Measurements from ENCODE around the gene CRACDL.
"Not testable (repeated sequence)": the region's sequence is repeated elsewhere in the genome, so short reads cannot be mapped to it uniquely, and the experiment has no call there.

CRACDL gene

GRCh38 chr2:98881153-98881650 lies 54.8 kb downstream of the CRACDL start:
- no peak for DNase-seq

- no peak for DNase-seq
Measured at GRCh38 chr2:98880266-98881152, 55.5 kb downstream of the CRACDL start.

GRCh38 chr2:98877658-98878057 lies 58.4 kb downstream of the CRACDL start:
- DNase-seq = not testable (repeated sequence)

- no peak for DNase-seq
Measured at GRCh38 chr2:98876741-98877140, 59.3 kb downstream of the CRACDL start.

- DNase-seq = no peak
Measured at GRCh38 chr2:98875746-98876145, 60.3 kb downstream of the CRACDL start.

- no peak for DNase-seq
Measured at GRCh38 chr2:98875081-98875728, 60.8 kb downstream of the CRACDL start.

GRCh38 chr2:98874186-98874689 lies 61.8 kb downstream of the CRACDL start:
- no peak for DNase-seq

GRCh38 chr2:98872526-98872925 lies 63.5 kb downstream of the CRACDL start:
- DNase-seq = no peak

- no peak for DNase-seq
Measured at GRCh38 chr2:98871506-98871905, 64.5 kb downstream of the CRACDL start.

GRCh38 chr2:98870516-98871158 lies 65.4 kb downstream of the CRACDL start:
- no peak for DNase-seq

GRCh38 chr2:98869870-98870269 lies 66.2 kb downstream of the CRACDL start:
- DNase-seq = no peak

GRCh38 chr2:98869272-98869641 lies 66.8 kb downstream of the CRACDL start:
- DNase-seq = no peak

GRCh38 chr2:98868548-98869271 lies 67.3 kb downstream of the CRACDL start:
- no peak for DNase-seq

GRCh38 chr2:98867539-98868309 lies 68.3 kb downstream of the CRACDL start:
- no peak for DNase-seq

- DNase-seq = no peak
Measured at GRCh38 chr2:98866033-98866432, 70.0 kb downstream of the CRACDL start.

GRCh38 chr2:98861601-98862000 lies 74.4 kb downstream of the CRACDL start:
- DNase-seq = no peak

GRCh38 chr2:98859323-98859722 lies 76.7 kb downstream of the CRACDL start:
- no peak for DNase-seq

- DNase-seq = no peak
Measured at GRCh38 chr2:98857001-98857400, 79.0 kb downstream of the CRACDL start.

- no peak for DNase-seq
Measured at GRCh38 chr2:98854682-98855081, 81.3 kb downstream of the CRACDL start.

- no peak for DNase-seq
Measured at GRCh38 chr2:98852932-98853331, 83.1 kb downstream of the CRACDL start.

- no peak for DNase-seq
Measured at GRCh38 chr2:98850074-98850473, 86.0 kb downstream of the CRACDL start.

- no peak for DNase-seq
Measured at GRCh38 chr2:98849113-98849512, 86.9 kb downstream of the CRACDL start.

Data from NCI-H2227 treated with DMSO at 0.1 percent for 48 hours (cell line).